HEK293T (cell line): ENCODE measurements around the gene C2orf72.

Source experiments
- CTCF ChIA-PET: fragments of 350-600 bp; formaldehyde crosslinking; extraction: SDS; loops from one replicate; lab custom pipeline; 2021; ENCODE audit warnings: antibody characterized with exemption, inconsistent platforms; lab: Yijun Ruan, JAX
- POLR2A ChIA-PET: fragments of 350-600 bp; formaldehyde crosslinking; extraction: SDS; loops from one replicate; lab custom pipeline; 2020; ENCODE audit warnings: antibody characterized with exemption, inconsistent platforms; lab: Yijun Ruan, JAX
- DNase-seq: peaks from one replicate; pipeline ENCODE4 v3.0.0; 2012; ENCODE audit warnings: mixed read lengths; ENCODE audit errors: extremely low spot score
- ARNT ChIP-seq: fragments of 450-650 bp; IDR thresholded peaks from 2 replicates; pipeline ENCODE4 v1.6.1; 2017; ENCODE audit warnings: mild to moderate bottlenecking
- BHLHE40 ChIP-seq: fragments of 450-650 bp; IDR thresholded peaks from 2 replicates; pipeline ENCODE4 v1.6.1; 2016; ENCODE audit warnings: mild to moderate bottlenecking, moderate library complexity, borderline replicate concordance
- CTBP1 ChIP-seq: fragments of 450-650 bp; IDR thresholded peaks from 2 replicates; pipeline ENCODE4 v1.6.1; 2016; ENCODE audit warnings: borderline replicate concordance
- ELF4 ChIP-seq: fragments of 450-650 bp; IDR thresholded peaks from 2 replicates; pipeline ENCODE4 v1.6.1; 2017; ENCODE audit warnings: antibody characterized with exemption
- FOXA1 ChIP-seq: fragments of 450-650 bp; IDR thresholded peaks from 2 replicates; pipeline ENCODE4 v1.6.1; 2016; ENCODE audit warnings: mild to moderate bottlenecking
- FOXK2 ChIP-seq: fragments of 450-650 bp; IDR thresholded peaks from 2 replicates; pipeline ENCODE4 v1.6.1; 2016; ENCODE audit warnings: mild to moderate bottlenecking
- FOXM1 ChIP-seq: fragments of 450-650 bp; IDR thresholded peaks from 2 replicates; pipeline ENCODE4 v1.6.1; 2017; ENCODE audit warnings: mild to moderate bottlenecking, borderline replicate concordance
- HDGF ChIP-seq: fragments of 450-650 bp; IDR thresholded peaks from 2 replicates; pipeline ENCODE4 v1.6.1; 2017; ENCODE audit warnings: antibody characterized with exemption, borderline replicate concordance
- L3MBTL2 ChIP-seq: fragments of 450-650 bp; conservative IDR thresholded peaks from 2 replicates; pipeline ENCODE4 v1.6.1; 2016; ENCODE audit warnings: mild to moderate bottlenecking
- LEF1 ChIP-seq: fragments of 450-650 bp; IDR thresholded peaks from 2 replicates; pipeline ENCODE4 v1.6.1; 2017; ENCODE audit warnings: mild to moderate bottlenecking, borderline replicate concordance
- NFRKB ChIP-seq: fragments of 450-650 bp; IDR thresholded peaks from 2 replicates; pipeline ENCODE4 v1.6.1; 2016; ENCODE audit warnings: mild to moderate bottlenecking, moderate library complexity
- SP1 ChIP-seq: fragments of 450-650 bp; IDR thresholded peaks from 2 replicates; pipeline ENCODE4 v1.6.1; 2017
- SUZ12 ChIP-seq: fragments of 450-650 bp; IDR thresholded peaks from 2 replicates; pipeline ENCODE4 v1.6.1; 2016; ENCODE audit warnings: mild to moderate bottlenecking
- TARDBP ChIP-seq: fragments of 450-650 bp; IDR thresholded peaks from 2 replicates; pipeline ENCODE4 v1.6.1; 2016
- ZNF384 ChIP-seq: fragments of 450-650 bp; IDR thresholded peaks from 2 replicates; pipeline ENCODE4 v1.6.1; 2016
- TF ChIP-seq, protein P1 (sequence below): fragments of 450-650 bp; IDR thresholded peaks from 2 replicates; pipeline ENCODE4 v1.6.1; 2016

Gene C2orf72

DNA sequence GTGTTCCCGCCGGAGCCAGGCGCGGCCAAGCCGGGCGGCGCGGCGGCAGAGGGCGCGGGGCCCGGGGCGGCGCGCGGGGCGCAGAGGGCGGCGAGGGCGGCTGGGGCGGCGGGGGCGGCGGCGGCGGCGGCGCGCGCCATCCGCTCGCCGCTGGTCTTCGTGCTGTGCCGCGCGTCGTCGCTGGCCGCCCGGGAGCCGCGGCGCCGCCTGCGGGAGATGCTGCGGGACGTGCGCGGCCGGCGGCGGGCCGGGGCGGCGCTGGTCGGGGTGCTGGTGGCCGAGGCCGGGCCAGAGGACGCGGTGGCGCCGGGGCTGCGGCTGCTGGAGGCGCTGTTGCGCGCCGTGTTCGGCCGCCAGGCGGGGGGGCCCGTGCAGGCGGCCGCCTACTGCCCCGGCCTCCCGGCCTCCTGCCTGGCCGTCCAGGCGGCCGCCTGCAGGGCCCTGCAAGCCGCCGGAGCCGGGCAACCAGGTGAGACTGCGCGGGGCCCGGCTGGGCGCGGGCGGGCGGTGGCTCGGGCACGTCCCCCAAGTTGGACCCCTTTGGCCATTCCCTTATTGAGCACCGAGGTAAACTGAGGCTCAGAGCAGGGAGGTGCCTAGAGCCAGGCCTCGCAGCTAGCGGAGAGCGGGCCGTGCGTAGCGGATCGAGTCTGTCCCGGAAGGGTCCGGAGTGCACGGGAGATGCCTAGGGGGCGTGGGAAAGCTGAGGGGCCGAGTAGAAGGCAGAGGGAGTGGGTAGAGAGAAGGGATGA lies 584 bp downstream of the C2orf72 start:
- TF ChIP-seq, protein P1, sequence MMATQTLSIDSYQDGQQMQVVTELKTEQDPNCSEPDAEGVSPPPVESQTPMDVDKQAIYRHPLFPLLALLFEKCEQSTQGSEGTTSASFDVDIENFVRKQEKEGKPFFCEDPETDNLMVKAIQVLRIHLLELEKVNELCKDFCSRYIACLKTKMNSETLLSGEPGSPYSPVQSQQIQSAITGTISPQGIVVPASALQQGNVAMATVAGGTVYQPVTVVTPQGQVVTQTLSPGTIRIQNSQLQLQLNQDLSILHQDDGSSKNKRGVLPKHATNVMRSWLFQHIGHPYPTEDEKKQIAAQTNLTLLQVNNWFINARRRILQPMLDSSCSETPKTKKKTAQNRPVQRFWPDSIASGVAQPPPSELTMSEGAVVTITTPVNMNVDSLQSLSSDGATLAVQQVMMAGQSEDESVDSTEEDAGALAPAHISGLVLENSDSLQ: no peak
- TF ChIP-seq CTBP1 (no peak), ARNT (no peak), TARDBP (no peak), SUZ12 (no peak), SP1 (no peak), HDGF (no peak), LEF1 (no peak)
- POLR2A ChIA-PET: interaction anchor here (0.8 kb wide), 1 partner anchor 15 kb away, joined by 4 read pairs; no protein-coding TSS in a partner anchor
- DNase-seq: peak; percentile 56
- CTCF ChIA-PET: interaction anchor here (1.4 kb wide), 1 partner anchor 15 kb away, joined by 6 read pairs; no protein-coding TSS in a partner anchor

DNA sequence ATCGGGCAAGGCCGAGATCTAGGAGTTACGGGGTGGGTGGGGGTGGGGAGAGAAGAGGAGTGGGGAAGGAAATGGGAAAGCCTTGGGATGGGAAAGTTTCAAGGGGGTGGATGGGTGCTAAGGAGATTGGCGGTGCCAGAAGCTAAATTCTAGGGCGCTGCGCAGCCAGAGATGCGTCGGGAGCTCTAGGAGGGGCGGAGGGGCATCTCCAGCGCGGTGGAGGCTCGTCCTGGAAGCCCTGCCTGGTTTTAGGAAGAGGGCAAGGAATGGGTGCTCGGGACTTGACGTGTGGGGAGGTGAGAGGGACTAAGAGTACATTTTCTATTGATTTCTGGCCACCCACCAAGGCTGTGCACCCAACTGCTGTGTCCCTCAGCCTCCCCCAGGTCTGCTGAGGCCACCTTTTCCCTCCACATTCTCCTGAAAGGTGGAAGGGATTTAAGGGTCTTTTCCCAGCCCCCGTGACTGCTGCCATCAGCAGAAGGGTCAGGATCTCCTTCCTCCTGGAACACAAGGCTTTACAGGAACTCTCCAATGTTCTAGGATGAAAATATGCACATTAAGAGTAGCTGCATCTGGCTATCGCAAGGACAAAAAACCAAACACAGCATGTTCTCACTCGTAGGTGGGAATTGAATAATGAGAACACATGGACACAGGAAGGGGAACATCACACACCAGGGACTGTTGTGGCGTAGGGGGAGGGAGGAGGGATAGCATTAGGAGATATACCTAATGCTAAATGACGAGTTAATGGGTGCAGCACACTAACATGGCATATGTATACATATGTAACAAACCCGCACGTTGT lies 1.4 kb downstream of the C2orf72 start:
- no peak for DNase-seq
- CTCF ChIA-PET: interaction anchor here (1.4 kb wide), 1 partner anchor 14 kb away, joined by 6 read pairs; no protein-coding TSS in a partner anchor
- POLR2A ChIA-PET: interaction anchor here (0.8 kb wide), 1 partner anchor 15 kb away, joined by 4 read pairs; no protein-coding TSS in a partner anchor
- TF ChIP-seq FOXA1 (no peak), NFRKB (no peak), HDGF (no peak), LEF1 (no peak), BHLHE40 (no peak), SUZ12 (no peak), ZNF384 (no peak), FOXK2 (no peak), CTBP1 (no peak), SP1 (no peak), ARNT (no peak)

GRCh38 chr2:231039294-231039664 lies 2.0 kb downstream of the C2orf72 start:
- no peak for DNase-seq
- TF ChIP-seq TARDBP (no peak), FOXA1 (no peak), FOXK2 (no peak), NFRKB (no peak)
- TF ChIP-seq, protein P1: no peak
- CTCF ChIA-PET: interaction anchor here (1.4 kb wide), 1 partner anchor 14 kb away, joined by 6 read pairs; no protein-coding TSS in a partner anchor
- POLR2A ChIA-PET: no interaction called here

DNA sequence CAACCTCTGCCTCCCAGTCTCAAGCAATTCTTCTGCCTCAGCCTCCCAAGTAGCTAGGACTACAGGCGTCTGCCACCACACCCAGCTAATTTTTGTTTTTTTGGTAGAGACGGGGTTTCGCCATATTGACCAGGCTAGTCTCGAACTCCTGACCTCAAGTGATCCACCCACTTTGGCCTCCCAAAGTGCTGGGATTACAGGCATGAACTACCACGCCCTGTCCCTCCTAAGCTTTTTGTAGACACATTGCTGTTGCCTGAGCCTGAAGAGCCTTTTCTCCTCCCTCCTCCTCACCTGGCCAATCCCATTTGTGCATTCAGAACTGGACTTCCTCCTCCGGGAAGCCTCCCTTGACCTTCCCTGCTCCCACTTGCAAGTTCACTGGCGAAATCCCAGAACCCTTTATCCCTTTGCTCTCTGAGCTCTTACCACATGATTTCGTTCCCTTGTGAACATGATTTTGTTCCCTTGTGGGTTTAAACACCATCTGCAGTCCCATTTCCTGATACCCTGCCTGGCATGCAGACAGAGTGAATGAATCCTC lies 2.6 kb downstream of the C2orf72 start:
- POLR2A ChIA-PET: interaction anchor here (0.6 kb wide), 1 partner anchor 215 kb away, joined by 3 read pairs; no protein-coding TSS in a partner anchor
- CTCF ChIA-PET: interaction anchor here (0.6 to 1.3 kb wide), 2 partner anchors 13 to 446 kb away, joined by 3 to 7 read pairs; no protein-coding TSS in a partner anchor
- no peak for DNase-seq
- TF ChIP-seq SP1 (no peak), ARNT (no peak), TARDBP (no peak), FOXK2 (no peak)

DNA sequence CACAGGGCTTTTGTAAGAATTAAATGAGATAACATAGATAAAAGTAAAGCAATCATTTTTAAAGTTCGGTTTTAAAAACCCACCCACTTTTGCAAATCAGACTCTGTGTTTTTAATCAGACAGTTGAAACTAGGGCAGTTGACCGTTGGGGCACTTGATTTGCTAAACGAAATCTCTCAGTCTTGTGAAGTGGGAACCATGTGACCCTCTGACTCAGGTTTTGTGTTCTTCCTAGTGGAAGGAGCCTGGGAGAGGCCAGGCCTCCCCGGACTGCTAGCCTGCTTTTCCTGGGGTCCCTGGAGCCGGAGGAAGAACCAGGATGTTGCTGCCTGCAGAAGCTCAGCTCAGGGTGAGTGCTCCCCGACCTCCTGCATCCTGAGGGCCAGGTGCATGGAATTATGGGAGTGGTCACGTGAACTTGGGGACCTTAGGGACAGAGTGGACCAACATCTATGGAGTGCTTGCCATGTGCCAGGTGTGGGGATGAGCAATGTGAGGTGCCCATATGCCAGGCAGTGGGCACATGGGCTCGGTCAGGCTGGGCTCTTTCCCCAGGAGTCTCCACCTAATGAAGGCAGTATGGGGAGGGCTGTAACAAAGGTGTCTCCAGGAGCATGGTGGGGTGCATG lies 3.9 kb downstream of the C2orf72 start:
- ChIA-PET CTCF (interaction anchor here (1.3 kb wide), 1 partner anchor 12 kb away, joined by 7 read pairs; no protein-coding TSS in a partner anchor), POLR2A (no interaction called here)
- TF ChIP-seq NFRKB: no peak
- DNase-seq: no peak

GRCh38 chr2:231043796-231044195 lies 6.5 kb downstream of the C2orf72 start:
- CTCF ChIA-PET: interaction anchor here (0.9 to 1.5 kb wide), 2 partner anchors 9 to 32 kb away, joined by 3 to 6 read pairs; no protein-coding TSS in a partner anchor
- TF ChIP-seq TARDBP (no peak), LEF1 (no peak), NFRKB (no peak), CTBP1 (no peak), FOXM1 (no peak), HDGF (no peak), ELF4 (no peak), L3MBTL2 (no peak), BHLHE40 (no peak)
- TF ChIP-seq, protein P1: no peak

More at GRCh38 chr2:231043796-231044195, 6.5 kb downstream of the C2orf72 start:
- POLR2A ChIA-PET: no interaction called here
- DNase-seq: no peak
